HG03064 (cell line): ENCODE measurements around the gene FAM221A.
"Not testable (repeated sequence)": the region's sequence is repeated elsewhere in the genome, so short reads cannot be mapped to it uniquely, and the experiment has no call there.

Experiments used
- ATAC-seq: cut with Tn5 transposase; IDR thresholded peaks from one replicate; pipeline ENCODE4 v1.9.1; 2021; ENCODE audit warnings: low read depth; ENCODE audit not compliant: unreplicated experiment

FAM221A gene, protein sequence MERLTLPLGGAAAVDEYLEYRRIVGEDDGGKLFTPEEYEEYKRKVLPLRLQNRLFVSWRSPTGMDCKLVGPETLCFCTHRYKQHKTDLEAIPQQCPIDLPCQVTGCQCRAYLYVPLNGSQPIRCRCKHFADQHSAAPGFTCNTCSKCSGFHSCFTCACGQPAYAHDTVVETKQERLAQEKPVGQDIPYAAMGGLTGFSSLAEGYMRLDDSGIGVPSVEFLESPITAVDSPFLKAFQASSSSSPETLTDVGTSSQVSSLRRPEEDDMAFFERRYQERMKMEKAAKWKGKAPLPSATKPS

DNA sequence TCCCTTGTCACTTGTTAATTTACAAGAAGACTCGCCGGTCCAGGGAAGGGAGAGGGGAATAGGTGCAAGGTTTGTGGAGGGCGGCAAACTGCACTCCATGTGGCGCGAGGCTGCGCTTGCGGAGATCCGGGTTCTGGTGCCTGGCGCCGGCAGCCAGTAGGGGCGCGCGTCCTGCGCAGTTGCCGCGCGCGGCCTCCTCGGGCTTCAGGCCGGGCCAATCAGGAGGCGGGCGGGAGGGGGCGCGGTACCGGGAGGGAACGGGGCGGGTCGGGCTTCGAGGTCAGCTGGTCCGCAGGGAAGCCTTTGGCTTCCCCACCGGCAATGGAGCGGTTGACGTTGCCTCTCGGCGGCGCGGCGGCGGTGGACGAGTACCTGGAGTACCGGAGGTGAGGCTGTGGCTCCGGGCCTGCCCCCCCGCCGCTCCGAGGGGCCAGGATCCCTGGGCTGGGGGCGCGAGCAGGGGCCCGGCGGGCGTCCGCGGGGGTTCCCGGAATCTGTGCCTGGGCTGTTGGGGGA, at the start of gene FAM221A:
Gene FAM221A, plus strand, starts transcription at position 302 of the 516 bp plus-strand sequence. Its CDS starts 20 bp downstream, at position 322.
- peak; percentile 96 for ATAC-seq

DNA sequence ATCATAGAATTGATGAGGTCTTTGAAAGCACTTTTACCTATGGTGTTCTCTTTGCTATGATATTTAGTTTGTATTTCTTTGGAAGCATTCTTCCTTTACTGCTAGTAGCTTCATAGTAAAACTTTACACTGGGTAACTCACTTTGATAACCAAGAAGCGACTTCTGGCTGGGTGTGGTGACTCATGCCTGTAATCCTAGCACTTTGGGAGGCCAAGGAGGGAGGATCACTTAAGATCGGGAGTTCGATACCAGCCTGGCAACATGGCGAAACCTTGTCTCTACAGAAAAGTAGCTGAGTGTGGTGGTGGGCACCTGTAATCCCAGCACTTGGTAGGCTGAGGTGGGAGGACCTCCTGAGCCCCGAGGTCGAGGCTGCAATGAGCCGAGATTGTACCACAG, 46.6 kb upstream of the FAM221A start:
- no peak for ATAC-seq

DNA sequence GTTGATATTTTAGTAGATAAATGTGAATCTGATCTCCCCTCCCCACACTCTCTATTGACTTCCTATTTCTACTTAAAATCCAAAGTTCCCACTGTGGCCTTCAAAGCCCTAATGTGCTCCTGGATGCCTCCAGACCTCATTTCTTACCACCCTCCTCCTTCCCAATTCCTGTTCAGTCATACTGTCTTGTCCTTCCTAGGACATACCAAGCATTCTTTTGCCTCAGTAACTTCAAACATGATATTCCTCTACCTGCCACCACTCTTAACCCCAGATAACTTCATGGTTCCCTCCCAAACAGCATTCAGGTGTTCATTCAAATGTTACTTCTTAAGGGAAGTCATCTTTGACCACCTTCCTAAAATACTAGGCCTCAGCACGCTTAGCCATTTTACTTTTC, 34.2 kb upstream of the FAM221A start:
- ATAC-seq = no peak

DNA sequence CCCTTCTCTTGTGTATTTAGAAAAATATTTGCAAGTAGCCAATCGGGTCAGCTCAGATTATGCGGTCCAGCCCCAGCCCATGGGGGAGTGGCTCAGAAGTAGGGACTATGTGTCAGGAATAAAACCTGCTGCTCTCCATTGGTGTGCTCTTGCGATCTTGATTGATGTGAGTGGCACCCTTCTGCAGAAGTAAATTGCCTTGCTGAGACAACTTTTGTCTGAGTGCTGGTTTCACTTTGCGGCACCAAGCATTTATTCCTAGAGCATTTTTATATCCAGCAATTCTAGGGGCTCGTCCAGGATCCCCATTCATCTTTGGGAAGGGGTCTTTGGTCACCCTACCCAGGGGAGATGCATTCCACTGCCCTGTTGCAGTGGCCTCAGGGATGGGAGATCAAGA, 26.1 kb upstream of the FAM221A start:
- no peak for ATAC-seq

DNA sequence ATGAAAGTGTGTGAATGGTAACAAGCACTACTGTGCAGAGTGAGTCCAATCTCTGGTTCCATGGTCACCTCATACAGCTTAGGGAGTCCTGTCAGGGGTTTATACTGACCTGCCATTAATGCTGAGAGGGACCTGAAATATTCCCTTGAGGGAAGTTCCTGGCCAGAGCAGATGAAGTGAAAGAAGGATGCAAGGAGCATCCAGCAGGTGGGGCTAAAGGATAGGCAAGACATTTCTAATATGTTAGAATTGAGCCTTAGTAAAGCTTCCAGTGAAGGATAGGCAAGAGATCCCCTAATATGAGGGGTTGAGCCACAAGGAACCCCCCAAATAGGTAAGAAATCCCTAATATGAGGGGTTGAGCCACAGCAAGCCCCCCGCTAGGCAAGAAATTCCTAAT, 25.5 kb upstream of the FAM221A start:
- ATAC-seq = no peak

DNA sequence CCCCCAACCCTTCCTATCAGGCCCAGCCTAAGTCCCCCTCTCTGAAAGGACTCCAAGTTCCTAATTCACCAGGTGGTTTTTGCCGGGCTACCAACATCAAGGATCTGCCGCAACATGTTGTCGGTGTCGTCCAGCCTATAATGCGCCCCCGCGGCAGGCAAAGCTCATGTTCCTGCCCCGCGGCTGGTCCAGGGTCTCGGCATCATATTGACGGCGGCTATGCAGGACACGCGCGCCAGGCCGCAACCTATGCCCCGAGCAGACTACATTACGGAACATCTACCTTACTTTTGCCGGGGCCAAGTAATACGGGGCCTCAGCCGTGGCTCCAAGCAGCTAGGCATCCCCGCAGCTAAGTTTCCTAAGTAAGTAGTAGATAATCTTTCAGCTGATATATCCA, 24.6 kb upstream of the FAM221A start:
- ATAC-seq = no peak

DNA sequence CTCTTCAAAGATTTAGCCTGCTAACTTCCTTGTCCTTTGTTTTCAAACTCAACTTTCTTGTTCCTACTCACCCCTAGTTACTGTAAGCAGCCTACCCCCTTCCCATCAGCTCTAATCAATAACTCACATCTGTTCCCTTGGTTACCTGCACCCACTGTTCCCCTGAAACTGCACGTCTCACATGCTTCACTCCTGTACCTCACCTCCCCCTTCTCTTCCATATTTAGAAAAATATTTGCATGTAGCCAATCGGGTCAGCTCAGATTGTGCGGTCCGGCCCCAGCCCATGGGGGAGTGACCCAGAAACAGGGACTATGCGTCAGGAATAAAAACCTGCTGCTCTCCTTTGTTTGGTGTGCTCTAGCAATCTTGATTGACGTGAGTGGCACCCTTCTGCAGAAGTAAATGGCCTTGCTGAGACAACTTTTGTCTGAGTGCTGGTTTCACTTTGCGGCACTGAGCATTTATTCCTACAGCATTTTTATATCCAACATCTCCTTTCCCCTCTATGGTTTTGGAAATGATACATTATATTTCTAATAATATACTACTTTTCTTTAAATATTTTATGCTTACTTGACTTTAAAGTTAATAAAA, 21.1 kb upstream of the FAM221A start:
- ATAC-seq = no peak

DNA sequence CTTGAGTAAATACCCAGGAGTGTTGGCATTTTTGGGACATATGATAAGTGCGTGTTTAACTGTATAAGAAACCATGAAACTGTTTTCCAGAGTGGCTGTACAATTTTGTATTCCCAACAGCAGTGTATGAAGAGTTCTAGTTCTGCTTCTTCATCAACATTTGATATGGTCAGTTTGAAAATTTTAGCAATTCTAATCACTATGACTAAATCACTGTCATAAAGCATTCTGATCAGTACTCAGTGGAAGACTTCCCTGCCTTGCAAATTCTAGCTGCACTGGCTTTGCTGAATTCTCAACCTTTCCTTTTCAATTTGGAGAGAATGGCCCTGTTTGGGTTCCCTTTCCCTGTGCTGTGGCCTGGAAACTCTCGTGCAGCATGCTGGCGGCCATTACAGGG, 18.6 kb upstream of the FAM221A start:
- ATAC-seq = no peak

DNA sequence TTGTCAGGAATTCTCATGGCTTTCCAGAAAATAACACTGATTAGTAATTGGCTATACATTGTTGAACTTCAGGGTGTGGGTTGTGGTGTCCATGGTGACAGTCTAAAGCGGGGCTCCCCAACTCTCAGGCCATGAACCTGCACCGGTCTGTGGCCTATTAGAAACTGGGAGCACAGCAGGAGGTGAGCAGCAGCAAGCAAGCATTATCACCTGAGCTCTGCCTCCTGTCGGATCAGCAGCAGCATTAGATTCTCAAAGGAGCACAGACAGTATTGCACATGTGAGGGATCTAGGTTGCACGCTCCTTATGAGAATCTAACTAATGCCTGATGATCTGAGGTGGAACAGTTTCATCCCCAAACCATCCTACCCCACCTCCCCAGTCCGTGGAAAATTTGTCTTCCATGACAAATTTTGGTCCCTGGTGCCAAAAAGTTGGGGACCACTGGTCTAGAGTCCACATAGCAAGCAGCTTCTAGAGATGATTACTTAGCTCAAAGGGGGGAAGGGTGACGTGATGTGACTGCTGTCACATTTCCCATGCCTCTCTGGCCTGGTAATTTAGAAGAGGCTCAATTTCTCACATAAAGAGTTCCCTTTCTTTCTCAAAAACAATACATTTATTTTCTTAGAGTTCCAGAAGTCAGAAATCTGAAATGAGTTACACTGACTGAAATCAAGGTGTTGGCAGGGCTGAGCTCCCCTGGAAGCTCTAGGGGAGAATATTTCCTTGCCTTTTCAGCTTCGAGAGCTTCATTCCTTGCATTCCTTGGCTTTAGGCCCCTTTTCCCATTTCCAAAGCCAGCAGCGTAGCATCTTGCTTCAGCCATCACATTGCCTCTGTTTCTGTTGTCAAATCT, 17.6 kb upstream of the FAM221A start:
- no peak for ATAC-seq

DNA sequence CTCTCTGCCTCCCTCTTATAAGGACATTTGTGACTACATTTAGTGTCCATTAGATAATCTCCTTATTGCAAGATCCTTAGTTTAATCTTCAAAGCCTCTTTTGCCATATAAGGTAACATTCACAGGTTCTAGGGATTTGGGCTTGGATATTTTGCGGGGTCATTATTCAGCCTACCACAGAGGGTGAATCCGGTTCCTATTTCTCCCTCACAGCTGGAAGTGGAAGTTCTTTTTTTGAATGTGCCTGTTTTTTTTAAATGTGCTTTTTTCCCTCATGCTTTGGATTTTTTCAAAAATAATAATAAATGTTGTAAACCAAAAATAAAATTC, 17.1 kb upstream of the FAM221A start:
- no peak for ATAC-seq

DNA sequence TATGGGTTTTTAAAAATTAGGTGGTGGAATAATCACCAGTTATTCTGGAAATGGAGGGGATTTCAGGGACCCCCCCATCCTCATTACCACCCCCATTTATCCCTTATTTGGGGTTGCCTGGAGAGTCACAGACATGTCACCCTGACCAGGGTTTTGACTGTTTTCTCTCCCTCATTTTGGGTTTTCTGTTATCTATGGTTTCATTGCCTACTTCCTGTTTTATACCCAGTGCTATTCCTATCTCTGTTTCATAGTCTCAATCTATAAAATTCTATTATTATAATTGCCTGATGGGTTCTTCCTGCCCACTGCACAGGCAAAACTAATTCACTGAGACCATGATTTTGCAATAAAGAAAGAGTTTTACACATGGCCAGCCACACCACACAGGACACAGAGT, 15.9 kb upstream of the FAM221A start:
- ATAC-seq = no peak

DNA sequence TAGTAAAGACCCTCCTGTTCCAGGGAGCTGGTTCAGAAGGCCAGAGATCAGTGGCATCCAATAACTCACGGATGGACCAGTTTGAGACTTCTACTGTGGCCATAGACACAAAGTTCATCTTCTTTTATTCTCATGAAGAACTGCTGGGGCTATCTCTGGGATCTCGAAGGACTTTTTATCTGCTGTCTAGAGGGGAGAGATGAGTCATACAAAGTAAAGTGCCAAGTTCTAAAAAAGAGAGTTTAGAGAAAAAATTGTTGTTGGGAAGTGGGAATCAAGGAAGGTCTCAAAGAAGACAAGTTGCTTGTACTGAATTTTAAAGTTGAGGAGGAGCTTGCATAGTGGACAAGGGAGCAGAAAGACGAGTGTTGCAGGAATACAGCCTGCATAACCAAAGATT, 8.0 kb upstream of the FAM221A start:
- ATAC-seq = no peak

DNA sequence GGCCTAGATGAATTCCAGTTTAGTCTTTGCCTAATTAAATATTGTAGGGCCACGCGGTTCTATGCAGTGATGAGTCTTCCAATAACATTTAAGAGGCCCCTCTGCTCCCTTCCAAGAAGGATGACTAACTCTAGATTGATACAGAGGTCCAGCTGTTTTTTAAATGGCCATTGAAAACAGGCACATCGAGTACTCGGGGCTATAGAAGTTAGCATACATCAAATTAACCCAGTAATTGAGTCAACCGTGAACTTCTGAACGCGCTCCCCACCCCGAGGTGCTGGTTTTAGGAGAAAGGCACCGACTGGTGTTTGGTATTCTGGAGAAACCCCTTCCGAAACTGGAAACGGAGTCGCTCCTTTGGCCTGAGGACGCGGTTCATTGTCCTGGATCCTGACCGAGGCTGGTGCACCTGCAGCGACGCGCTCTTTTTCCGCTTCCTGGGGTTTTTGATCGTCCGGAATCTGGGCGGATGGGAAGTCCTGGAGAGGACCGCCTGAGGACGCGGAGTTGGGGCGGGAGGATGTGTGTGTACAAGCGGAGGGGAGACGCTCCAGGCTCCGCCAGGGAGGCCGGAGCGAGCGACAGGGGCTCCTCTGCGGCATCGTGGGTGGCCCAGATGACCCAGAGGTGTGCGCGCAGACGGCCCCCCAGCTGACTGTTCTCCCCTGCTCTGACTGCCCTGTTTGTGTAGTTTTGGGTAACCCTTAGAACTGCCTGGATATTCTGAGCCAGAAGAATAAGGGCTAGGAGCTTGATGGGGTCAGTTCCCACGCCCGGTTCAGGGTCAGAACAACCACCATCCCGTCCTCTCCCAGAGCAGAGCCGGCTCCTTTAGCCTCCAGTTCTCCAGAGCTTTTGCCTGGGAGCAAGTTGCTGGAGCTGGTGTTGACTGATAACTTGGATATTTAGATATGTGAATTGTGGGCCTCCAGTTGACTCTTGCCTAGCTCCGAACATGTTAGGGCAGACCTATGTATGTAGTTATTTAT, 711 bp downstream of the FAM221A start:
- peak; percentile 30 for ATAC-seq

DNA sequence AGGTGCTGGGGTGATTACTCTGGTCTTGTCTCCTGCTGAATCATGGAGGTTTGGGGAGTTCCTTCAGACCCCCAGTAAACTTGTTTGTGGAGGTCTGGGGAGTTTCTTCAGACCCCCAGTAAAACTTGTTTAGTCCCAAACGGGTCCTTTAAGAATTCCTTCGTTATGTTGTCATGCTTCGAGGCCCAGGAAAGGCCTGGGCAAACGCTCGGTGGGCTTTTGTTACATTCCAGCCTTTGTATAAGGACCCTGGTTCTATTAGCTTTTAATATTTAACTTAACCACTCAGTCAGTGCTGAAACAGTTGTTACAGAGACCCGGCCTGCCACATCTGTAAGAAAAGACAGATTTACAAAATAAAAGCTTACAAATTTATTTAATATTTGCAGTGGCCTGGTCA, 4.0 kb downstream of the FAM221A start:
- ATAC-seq = not testable (repeated sequence)

DNA sequence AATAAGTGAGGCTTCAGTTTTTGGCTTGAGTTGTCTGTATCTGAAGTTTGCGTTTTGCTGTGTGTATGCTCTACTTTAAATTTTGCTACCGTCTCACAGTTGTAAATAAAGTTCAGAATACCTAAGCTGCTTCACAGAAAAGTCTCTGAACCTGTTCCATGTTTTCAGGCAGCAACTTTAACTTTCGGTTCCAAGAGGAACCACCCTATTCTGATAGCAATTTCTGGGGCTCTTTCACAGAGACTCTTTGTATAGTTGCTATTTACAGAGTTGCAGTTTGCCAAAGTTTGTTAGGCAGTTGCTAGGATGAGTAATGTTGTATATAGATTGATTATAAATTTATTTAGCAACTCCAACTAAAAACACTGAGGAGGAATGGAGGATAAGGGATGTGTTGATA, 5.7 kb downstream of the FAM221A start:
- no peak for ATAC-seq

DNA sequence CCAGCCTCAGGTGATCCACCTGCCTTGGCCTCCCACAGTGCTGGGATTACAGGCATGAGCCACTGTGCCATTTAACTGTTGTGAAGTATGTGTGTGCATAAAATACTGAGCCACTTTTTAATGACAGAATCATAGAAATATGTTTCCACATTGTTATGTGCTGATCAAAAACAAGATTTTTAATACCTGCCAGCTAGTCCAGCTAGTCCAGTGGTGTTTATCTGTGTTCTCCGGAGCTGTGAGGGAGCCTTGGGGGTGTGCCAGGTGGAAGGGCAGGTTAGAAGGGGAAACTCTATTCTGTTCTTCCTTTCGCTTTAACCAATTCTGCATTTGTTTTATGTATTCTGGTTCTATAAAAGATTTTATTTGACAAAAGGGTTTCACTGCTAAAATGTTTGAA, 7.0 kb downstream of the FAM221A start:
- no peak for ATAC-seq

DNA sequence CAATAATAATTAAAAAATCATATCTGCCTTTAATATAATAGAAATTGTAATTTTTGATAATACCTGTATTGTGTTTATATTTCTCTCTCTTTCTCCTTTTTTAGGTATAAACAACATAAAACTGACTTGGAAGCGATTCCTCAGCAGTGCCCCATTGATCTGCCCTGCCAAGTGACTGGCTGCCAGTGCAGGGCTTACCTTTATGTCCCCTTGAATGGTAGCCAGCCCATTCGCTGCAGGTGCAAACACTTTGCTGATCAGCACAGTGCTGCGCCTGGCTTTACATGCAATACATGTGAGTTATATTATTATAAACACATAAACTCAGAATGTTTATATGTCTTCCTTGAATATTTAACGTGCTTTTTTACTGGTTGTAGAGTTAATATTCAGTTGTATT, 9.2 kb downstream of the FAM221A start:
- no peak for ATAC-seq

DNA sequence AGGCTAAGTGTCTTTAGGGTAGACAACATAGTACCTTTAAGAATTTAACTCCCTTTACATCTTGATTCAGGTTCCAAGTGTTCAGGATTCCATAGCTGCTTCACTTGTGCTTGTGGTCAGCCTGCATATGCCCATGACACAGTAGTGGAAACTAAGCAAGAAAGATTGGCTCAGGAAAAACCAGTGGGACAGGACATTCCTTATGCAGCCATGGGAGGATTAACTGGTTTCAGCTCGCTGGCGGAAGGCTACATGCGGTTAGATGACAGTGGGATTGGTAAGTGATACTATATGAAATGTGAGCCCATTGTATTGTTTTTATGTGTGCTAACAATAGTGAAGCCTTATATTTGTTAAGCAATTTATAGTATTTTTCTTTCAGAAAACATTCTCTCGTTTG, 11.3 kb downstream of the FAM221A start:
- no peak for ATAC-seq

DNA sequence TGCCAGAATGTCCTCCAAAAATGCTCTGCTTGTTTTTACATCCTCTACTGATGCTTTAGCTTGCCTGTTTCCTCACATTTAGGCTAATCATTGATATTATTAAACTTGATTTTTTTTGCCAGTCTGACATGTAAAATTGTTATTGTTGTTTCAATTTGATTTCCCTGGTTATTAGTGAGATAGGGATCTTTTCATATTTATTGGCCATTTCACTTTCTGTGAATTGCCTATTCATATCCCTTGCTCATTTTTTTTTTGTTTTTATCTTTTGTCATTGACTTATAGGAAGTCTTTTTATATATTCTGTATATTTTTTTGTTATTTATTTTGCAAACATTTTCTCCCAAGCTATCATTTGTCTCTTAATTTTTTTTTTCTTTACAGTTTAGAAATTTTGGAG, 13.2 kb downstream of the FAM221A start:
- ATAC-seq = no peak

DNA sequence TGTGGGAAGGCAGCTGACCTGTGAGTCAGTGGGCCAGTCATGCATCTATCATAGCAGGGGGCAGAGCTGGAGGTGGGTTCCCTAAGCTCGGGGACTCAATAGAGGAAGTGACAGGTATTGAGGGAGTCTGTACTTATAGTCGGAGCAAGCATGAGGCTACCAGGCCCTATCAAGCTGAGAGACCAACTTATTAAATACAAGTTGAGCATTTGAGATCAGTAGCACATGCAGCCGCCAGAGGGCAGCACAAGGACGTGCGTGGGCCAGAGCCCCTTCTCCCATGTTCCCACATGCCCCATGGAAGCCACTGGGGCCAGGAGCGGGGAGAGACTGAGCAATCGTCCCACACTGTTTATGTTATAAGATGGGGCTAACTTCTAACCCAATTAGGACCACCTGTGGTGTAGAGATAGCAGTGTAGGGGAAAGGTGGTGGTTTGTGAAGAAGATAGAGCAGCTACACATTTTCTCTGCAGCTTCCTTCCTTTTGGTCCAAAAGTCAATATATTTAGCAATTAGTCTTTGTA, 17.0 kb downstream of the FAM221A start:
- no peak for ATAC-seq
